Measurements from ENCODE around the gene EED.
A peak's percentile ranks its signal among the peaks of the same experiment; 100 is the strongest.

The EED gene

GRCh38 chr11:86210898-86211297 is 33.7 kb upstream of the EED start:
- TF ChIP-seq YY1 (IDR thresholded peaks at IDR 0.05; ENCODE audit: low read depth) (no peak), RAD21 (IDR thresholded peaks at IDR 0.05; ENCODE audit: low read depth) (no peak), CREB1 (IDR thresholded peaks at IDR 0.05; ENCODE audit: low read depth) (no peak), NFIC (IDR thresholded peaks at IDR 0.05) (no peak), FOXM1 (IDR thresholded peaks at IDR 0.05; ENCODE audit: borderline replicate concordance, low read depth) (no peak), EGR1 (IDR thresholded peaks at IDR 0.05) (no peak), MAX (IDR thresholded peaks at IDR 0.05) (no peak), REST (IDR thresholded peaks at IDR 0.05; ENCODE audit: low read depth) (no peak), TEAD4 (IDR thresholded peaks at IDR 0.05) (no peak), USF1 (IDR thresholded peaks at IDR 0.05) (no peak), CEBPB (IDR thresholded peaks at IDR 0.05) (no peak), EP300 (IDR thresholded peaks at IDR 0.05; ENCODE audit: borderline replicate concordance) (no peak), TAF1 (IDR thresholded peaks at IDR 0.05; ENCODE audit: low read depth) (no peak), ZBTB7A (IDR thresholded peaks at IDR 0.05; ENCODE audit: low read depth) (no peak), TCF12 (IDR thresholded peaks at IDR 0.05; ENCODE audit: low read depth) (no peak)

GRCh38 chr11:86211619-86212018 is 32.9 kb upstream of the EED start:
- TF ChIP-seq TEAD4 (IDR thresholded peaks at IDR 0.05) = no peak
- TF ChIP-seq TAF1 (IDR thresholded peaks at IDR 0.05; ENCODE audit: low read depth) = no peak
- TF ChIP-seq EGR1 (IDR thresholded peaks at IDR 0.05) = no peak

- TF ChIP-seq RAD21 (IDR thresholded peaks at IDR 0.05; ENCODE audit: low read depth) (no peak), EP300 (IDR thresholded peaks at IDR 0.05; ENCODE audit: borderline replicate concordance) (no peak), CEBPB (IDR thresholded peaks at IDR 0.05) (no peak), FOXM1 (IDR thresholded peaks at IDR 0.05; ENCODE audit: borderline replicate concordance, low read depth) (no peak), USF1 (IDR thresholded peaks at IDR 0.05) (no peak), YY1 (IDR thresholded peaks at IDR 0.05; ENCODE audit: low read depth) (no peak), MAX (IDR thresholded peaks at IDR 0.05) (no peak), NFIC (IDR thresholded peaks at IDR 0.05) (no peak)
Measured at GRCh38 chr11:86212019-86212611, 32.4 kb upstream of the EED start.

GRCh38 chr11:86214710-86215109 is 29.8 kb upstream of the EED start:
- TF ChIP-seq RAD21 (IDR thresholded peaks at IDR 0.05; ENCODE audit: low read depth) (peak; percentile 2; the same call in 1 of the 2 replicates), EP300 (IDR thresholded peaks at IDR 0.05; ENCODE audit: borderline replicate concordance) (no peak)

- TF ChIP-seq RAD21 (IDR thresholded peaks at IDR 0.05; ENCODE audit: low read depth) = peak; percentile 88
- no peak for TF ChIP-seq REST (IDR thresholded peaks at IDR 0.05; ENCODE audit: low read depth)
- TF ChIP-seq YY1 (IDR thresholded peaks at IDR 0.05; ENCODE audit: low read depth) = no peak
Measured at GRCh38 chr11:86218125-86219084, 26.1 kb upstream of the EED start.
